HG02678 (cell line): ENCODE data around the gene TSPAN14.
A peak's percentile ranks its signal among the peaks of the same experiment; 100 is the strongest.
"Not testable (repeated sequence)": the region's sequence is repeated elsewhere in the genome, so short reads cannot be mapped to it uniquely, and the experiment has no call there.

Source experiments
- ATAC-seq: cut with Tn5 transposase; IDR thresholded peaks from one replicate; pipeline ENCODE4 v1.9.1; 2021; ENCODE audit warnings: mild to moderate bottlenecking, moderate library complexity; ENCODE audit not compliant: unreplicated experiment

The TSPAN14 gene

GRCh38 chr10:80520661-80521470 lies 66.8 kb downstream of the TSPAN14 start:
- no peak for ATAC-seq

GRCh38 chr10:80522756-80523363 lies 68.8 kb downstream of the TSPAN14 start:
- no peak for ATAC-seq

- no peak for ATAC-seq
These were observed 69.7 kb downstream of the TSPAN14 start for GRCh38 chr10:80523773-80524172.

GRCh38 chr10:80524190-80524909 lies 70.2 kb downstream of the TSPAN14 start:
- ATAC-seq: no peak

GRCh38 chr10:80526218-80526617 lies 72.1 kb downstream of the TSPAN14 start:
- ATAC-seq: no peak

- no peak for ATAC-seq
These were observed 72.6 kb downstream of the TSPAN14 start for GRCh38 chr10:80526742-80527141.

GRCh38 chr10:80528185-80528700 lies 74.1 kb downstream of the TSPAN14 start:
- ATAC-seq: no peak

- no peak for ATAC-seq
These were observed 74.8 kb downstream of the TSPAN14 start for GRCh38 chr10:80528901-80529300.

GRCh38 chr10:80529604-80530003 lies 75.5 kb downstream of the TSPAN14 start:
- no peak for ATAC-seq

- peak; percentile 68 for ATAC-seq
These were observed 76.1 kb downstream of the TSPAN14 start for GRCh38 chr10:80530251-80530650.

GRCh38 chr10:80530816-80531215 lies 76.7 kb downstream of the TSPAN14 start:
- no peak for ATAC-seq

- no peak for ATAC-seq
These were observed 78.5 kb downstream of the TSPAN14 start for GRCh38 chr10:80532571-80532970.

GRCh38 chr10:80534059-80534458 lies 79.9 kb downstream of the TSPAN14 start:
- not testable (repeated sequence) for ATAC-seq

- ATAC-seq: not testable (repeated sequence)
These were observed 80.5 kb downstream of the TSPAN14 start for GRCh38 chr10:80534646-80535045.

GRCh38 chr10:80535671-80536360 lies 81.7 kb downstream of the TSPAN14 start:
- ATAC-seq: peak; percentile 89

- no peak for ATAC-seq
These were observed 82.3 kb downstream of the TSPAN14 start for GRCh38 chr10:80536361-80536835.

GRCh38 chr10:80537086-80537735 lies 83.1 kb downstream of the TSPAN14 start:
- no peak for ATAC-seq

GRCh38 chr10:80537736-80538480 lies 83.8 kb downstream of the TSPAN14 start, which contains the start of gene SH2D4B:
TSS of gene SH2D4B (plus strand) at chr10:80537902. CDS start at chr10:80538332, 430 bp downstream.
- ATAC-seq: no peak

GRCh38 chr10:80538481-80539185 lies 84.5 kb downstream of the TSPAN14 start:
- no peak for ATAC-seq
